C4-2B (cell line): Measurements from ENCODE around the gene ZNF136.

Source experiments
- ZFX ChIP-seq: fragments of 450-650 bp; IDR thresholded peaks from 2 replicates; pipeline ENCODE4 v1.6.1; 2017
- TF ChIP-seq, protein P1 (sequence below): fragments of 450-650 bp; conservative IDR thresholded peaks from 2 replicates; pipeline ENCODE4 v1.5.1; 2017; ENCODE audit warnings: mild to moderate bottlenecking

DNA sequence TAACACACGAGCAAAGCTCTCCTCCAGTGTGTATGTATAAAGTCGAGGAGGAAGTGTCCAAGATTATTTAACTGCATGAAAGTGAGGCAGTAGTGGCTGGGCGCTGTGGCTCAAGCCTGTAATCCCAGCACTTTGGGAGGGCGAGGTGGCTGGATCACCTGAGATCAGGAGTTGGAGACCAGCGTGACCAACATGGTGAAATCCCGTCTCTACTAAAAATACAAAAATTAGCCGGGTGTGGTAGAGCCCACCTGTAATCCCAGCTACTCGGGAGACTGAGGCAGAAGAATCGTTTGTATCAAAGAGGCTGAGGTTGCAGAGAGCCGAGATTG lies 21.5 kb upstream of the ZNF136 start:
- TF ChIP-seq, protein P1, sequence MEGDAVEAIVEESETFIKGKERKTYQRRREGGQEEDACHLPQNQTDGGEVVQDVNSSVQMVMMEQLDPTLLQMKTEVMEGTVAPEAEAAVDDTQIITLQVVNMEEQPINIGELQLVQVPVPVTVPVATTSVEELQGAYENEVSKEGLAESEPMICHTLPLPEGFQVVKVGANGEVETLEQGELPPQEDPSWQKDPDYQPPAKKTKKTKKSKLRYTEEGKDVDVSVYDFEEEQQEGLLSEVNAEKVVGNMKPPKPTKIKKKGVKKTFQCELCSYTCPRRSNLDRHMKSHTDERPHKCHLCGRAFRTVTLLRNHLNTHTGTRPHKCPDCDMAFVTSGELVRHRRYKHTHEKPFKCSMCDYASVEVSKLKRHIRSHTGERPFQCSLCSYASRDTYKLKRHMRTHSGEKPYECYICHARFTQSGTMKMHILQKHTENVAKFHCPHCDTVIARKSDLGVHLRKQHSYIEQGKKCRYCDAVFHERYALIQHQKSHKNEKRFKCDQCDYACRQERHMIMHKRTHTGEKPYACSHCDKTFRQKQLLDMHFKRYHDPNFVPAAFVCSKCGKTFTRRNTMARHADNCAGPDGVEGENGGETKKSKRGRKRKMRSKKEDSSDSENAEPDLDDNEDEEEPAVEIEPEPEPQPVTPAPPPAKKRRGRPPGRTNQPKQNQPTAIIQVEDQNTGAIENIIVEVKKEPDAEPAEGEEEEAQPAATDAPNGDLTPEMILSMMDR = peak; percentile 44
- TF ChIP-seq ZFX = no peak
